SK-N-DZ (cell line): Measurements from ENCODE around the gene NOS3.
A peak's percentile ranks its signal among the peaks of the same experiment; 100 is the strongest.
"Not testable (repeated sequence)": the region's sequence is repeated elsewhere in the genome, so short reads cannot be mapped to it uniquely, and the experiment has no call there.

Source experiments
- DNase-seq: peaks from one replicate; pipeline ENCODE4 v3.0.0-alpha.2; 2015; ENCODE audit warnings: low spot score

Gene NOS3

DNA sequence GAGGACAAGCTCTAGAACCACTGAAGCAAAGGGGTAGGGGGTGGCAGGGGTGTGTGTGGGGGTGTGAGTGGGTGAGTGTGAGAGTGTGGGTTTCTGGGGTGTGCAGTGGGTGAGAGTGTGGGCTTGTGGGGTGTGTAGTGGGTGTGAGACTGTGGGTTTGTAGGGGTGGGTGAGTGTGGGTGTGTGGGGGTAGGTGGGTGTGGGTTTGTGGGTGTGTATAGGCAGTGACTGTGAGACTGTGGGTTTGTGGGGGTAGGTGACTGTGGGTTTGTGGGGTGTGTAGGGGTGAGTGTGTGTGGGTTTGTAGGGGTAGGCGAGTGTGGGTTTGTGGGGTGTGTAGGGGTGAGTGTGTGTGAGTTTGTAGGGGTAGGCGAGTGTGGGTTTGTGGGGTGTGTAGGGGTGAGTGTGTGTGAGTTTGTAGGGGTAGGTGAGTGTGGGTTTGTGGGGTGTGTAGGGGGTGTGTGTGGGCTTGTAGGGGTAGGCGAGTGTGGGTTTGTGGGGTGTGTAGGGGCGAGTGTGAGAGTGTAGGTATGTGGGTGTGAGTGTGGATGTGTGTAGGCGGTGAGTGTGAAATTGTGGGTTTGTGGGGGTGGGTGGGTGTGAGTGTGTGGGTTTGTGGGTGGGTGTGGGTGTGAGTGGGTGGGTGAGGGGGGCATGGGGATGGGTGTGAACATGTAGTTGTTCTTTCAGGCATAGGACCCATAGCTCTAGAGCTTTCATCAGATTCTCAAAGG is 8.8 kb downstream of the NOS3 start:
- no peak for DNase-seq

DNA sequence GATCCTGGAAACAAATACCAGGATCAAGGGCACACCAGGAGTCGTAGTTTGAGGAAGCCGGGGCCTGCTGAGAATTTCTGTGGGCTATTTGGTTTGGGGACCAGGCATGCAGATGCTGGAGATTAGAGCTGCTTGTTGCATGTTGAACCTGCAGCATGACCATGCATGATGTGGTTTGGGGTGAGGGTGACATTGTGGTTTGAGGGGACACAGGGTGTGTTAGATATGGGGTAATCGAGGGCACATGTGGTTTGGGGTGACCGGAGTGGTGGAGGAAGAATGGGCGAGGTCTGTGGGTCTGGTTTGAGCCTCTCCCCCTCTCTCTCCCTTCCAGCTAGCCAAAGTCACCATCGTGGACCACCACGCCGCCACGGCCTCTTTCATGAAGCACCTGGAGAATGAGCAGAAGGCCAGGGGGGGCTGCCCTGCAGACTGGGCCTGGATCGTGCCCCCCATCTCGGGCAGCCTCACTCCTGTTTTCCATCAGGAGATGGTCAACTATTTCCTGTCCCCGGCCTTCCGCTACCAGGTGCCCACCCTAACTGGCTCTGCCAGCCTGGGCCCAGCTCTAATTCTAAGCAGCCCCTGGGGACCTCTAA is 10.2 kb downstream of the NOS3 start:
- no peak for DNase-seq

DNA sequence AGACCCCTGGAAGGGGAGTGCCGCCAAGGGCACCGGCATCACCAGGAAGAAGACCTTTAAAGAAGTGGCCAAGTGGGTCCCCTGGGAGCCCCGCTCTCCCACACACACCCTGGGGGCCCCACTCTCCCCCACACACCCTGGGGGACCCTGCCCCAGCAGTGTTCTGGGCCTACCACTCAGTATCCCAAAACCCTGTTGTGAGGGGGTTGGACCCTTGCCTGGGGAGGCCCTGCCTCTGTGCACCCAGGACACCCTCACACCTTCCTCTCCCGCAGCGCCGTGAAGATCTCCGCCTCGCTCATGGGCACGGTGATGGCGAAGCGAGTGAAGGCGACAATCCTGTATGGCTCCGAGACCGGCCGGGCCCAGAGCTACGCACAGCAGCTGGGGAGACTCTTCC is 10.7 kb downstream of the NOS3 start:
- DNase-seq = no peak

DNA sequence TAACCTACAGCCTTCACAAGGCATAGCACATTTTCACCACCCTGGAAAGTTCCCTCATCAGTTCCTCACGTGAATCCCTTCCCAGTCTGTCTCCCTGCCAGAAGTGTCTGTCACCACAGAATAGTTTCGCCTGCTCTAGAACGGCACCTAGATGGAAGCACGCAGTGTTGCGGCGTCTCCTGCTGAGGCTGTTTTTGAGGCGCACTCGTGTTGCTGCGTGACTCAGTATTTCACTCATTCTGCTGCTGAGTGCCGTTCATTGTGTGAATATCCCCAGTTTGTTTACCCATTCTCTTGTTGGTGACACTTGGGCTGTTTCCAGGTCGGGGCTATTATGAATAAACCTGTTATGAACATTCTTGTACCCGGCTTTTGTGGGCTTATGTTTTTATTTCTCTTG is 12.8 kb downstream of the NOS3 start:
- no peak for DNase-seq

DNA sequence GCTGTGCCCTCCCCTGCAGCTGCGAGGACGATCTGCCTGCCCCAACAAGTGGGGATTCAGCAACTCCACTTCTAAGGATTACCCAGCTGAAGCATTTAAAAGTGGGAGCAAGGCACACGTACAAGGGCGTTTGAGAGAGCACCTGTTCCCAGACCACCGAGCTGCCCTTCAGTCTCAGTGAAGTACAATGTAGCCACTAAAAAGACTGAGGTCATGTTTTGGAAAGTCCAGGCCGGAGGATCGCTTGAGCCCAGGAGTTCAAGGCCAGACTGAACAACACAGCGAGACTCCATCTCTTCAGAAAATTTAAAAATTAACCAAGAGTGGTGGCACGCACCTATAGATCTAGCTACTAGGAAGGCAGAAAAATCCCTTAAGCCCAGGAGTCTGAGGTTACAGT is 14.7 kb downstream of the NOS3 start:
- DNase-seq = no peak

DNA sequence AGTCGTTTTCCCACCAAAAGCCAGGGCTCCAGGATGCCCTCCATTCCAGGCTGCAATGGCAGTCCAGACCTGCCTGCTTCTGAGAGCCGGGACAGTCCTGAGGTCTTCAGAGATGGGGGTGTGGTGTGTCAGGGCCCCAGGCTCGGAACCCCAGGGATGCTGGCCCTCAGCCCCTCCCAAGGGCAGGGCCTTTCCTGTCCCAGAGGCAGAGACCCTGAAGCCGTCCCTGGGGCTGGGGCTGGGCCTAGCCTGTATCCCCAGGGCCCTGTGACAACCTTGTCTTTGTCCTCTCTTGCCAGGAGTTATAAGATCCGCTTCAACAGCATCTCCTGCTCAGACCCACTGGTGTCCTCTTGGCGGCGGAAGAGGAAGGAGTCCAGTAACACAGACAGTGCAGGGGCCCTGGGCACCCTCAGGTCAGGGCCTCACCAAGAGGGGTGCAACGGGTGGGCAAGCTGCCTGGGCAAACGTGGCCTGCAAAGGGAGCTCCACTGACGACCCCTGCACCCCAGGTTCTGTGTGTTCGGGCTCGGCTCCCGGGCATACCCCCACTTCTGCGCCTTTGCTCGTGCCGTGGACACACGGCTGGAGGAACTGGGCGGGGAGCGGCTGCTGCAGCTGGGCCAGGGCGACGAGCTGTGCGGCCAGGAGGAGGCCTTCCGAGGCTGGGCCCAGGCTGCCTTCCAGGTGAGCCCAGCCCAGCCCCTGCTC is 15.9 kb downstream of the NOS3 start:
- DNase-seq = no peak

DNA sequence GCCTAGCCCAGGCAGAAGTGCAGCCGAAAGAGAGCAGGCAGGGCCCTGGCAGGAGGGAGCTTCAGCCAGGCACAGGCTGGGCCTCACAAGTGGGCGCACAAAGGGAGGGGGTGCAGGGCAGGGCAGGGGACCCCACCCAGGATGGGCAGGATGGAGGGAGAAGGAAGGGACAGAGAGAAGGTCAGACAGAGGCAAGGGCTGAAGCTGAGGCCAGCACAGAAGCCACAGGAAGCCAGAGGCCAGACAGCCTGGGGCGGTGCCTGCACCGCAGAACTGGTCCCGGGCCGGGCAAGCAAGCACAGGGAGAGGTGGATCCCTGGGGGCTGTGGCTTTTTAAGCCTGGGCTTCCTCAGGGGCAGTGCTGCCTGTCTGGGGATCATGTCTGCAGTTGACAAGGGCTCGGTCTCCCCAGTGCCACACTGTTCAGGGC is 16.7 kb downstream of the NOS3 start:
- no peak for DNase-seq

DNA sequence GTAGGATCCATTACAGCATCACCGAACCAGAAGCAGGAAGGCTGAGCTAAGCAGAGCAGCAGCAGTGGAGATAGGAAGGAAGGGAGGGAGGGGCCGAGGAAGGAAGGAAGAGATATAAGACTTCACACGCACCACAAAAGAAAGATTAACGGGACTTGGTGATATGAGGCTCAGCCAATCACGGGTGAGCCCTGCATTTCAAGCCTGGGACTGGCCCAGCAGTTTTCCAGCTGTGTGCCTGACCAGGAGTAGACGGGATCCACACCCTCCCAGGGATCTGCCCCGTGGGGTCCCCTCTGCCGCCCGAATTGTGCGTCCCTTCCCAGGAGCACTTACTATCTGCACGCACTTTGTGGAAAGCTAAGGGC is 17.3 kb downstream of the NOS3 start:
- DNase-seq = no peak

DNA sequence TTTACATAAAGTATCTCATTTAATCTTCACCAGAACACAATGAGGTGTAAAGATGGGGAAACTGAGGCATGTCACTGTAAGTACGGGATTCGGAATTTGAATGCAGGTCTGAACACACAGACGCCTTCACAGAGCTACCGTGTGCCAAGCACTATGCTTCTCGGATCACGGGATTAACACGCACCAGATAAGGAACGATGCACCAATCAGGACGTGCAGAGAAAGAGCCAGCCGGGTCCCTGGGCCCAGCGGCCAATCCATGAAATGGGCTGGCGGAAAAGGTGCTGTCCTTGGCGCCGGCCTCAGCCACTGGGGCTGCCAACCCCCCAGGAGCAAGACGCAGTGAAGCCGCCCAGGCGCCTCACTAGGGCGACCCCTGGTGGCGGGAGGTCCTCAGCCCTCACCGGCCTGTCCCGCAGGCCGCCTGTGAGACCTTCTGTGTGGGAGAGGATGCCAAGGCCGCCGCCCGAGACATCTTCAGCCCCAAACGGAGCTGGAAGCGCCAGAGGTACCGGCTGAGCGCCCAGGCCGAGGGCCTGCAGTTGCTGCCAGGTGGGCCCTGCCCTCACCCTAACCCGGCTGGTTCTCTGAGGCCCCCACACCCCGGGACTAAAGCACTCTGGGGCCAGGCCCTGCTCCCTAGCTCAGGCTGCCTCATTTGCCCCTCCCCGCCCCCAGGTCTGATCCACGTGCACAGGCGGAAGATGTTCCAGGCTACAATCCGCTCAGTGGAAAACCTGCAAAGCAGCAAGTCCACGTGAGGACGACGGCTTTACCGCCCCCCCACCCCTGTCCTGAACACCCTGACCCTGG is 17.9 kb downstream of the NOS3 start:
- no peak for DNase-seq

DNA sequence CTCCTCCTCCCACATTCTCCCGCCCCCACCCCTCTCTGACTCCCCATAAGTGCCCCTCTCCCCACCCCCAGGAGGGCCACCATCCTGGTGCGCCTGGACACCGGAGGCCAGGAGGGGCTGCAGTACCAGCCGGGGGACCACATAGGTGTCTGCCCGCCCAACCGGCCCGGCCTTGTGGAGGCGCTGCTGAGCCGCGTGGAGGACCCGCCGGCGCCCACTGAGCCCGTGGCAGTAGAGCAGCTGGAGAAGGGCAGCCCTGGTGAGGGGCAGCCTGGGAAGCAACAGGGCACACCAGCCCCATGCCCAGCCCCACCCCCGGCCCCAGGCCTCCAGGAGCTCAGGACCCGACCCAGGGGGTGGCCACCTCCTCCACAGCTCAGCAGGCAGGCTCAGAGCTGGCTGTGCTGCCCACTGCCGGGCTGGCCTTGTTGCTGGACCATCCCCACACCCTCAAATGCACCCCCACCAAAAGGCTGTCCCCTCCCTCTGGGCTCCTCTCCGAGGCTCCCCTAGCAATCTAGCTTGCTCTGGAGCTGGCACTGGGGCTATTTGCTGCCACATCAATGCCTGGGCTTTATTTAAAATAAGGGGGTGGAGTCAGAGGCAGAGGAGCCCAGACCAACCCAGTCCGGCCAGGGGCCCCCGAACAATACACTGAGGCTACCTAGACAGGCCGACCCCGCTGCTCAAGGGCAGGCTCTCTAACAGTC is 18.7 kb downstream of the NOS3 start:
- no peak for DNase-seq

DNA sequence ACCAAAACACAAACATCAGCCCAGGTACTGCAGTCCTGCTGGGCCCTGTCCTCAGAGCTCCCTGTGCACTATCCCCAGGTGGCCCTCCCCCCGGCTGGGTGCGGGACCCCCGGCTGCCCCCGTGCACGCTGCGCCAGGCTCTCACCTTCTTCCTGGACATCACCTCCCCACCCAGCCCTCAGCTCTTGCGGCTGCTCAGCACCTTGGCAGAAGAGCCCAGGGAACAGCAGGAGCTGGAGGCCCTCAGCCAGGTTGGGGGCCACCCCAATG is 19.2 kb downstream of the NOS3 start:
- DNase-seq = no peak

DNA sequence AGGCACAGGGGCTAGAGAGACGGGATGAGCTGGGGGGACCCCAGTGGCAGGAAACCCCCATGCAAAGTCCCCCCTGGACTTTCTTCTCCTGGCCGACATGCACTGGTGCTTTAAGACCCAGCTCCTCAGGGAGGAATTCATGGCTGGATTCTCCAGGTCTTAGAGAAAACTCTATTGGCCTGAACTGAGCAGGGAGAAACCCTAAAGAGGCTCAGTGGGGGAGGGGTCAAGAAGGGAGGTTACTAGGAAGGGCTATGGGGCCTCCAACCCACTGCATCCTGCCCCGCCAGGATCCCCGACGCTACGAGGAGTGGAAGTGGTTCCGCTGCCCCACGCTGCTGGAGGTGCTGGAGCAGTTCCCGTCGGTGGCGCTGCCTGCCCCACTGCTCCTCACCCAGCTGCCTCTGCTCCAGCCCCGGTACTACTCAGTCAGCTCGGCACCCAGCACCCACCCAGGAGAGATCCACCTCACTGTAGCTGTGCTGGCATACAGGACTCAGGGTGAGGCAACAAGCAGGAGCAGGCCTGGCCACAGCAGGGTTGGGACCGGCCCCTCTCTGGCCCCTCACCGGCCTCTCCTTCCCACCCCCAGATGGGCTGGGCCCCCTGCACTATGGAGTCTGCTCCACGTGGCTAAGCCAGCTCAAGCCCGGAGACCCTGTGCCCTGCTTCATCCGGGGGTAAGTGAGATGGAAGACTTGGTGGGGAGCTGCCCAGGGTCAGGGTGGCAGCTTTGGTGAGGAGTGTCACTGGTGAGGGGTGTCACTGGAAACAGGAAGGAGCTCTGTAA is 19.7 kb downstream of the NOS3 start:
- DNase-seq = peak; percentile 78

DNA sequence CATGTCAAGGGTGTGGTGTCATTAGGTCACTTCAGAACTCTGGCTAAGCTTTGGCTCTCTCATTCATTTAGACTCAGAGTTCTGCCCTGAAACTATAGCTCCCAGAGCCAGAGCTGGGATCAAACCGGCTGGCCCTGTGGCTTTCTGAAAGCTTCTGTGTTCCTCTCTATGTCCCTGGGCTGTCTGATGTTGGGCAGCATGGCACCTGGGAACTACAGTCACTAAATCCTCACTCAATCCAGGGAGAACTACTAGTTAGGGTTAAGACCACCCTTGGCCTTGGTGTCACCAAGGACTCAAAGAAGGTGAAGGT is 20.2 kb downstream of the NOS3 start:
- DNase-seq = no peak

DNA sequence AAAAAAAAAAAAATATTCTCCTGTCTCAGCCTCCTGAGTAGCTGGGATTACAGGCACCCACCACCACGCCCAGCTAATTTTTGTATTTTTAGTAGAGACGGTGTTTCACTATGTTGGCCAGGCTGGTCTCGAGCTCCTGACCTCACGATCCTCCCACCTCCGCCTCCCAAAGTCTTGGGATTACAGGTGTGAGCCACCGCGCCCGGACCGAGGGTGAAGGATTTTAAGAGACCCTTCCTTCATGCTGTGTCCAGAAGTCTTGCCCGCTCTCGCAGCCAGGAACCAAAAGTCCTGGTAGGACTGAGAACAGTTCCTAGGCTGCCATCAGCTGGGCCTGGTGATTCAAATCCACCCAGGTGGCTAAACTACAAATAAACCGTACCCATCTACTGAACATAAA is 20.8 kb downstream of the NOS3 start:
- DNase-seq = not testable (repeated sequence)

DNA sequence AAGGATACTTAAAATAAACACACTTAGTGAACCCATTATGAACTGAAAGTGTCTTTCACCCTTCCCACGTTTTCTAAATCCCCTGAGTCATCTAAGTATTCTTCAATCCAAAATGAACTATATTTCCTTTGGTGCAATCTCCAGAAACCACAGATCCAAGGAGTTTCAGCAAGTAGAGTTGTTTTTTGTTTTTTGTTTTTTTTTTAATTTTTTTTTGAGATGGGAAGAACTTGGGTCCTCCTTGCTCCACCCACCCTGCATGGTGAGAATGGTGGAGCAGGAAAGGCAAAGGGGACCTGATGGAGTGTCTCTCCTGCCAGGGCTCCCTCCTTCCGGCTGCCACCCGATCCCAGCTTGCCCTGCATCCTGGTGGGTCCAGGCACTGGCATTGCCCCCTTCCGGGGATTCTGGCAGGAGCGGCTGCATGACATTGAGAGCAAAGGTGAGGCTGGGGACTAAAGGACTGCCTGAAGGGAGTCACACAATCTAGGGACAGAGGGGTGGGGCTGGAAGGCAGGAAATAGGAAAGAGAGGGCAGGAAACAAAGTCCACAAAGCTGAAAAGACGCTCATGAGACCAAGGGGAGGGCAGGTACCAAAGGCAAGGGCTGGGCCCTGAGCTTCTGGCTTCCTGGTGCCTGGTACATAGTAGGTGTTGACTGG is 21.3 kb downstream of the NOS3 start:
- DNase-seq = no peak

DNA sequence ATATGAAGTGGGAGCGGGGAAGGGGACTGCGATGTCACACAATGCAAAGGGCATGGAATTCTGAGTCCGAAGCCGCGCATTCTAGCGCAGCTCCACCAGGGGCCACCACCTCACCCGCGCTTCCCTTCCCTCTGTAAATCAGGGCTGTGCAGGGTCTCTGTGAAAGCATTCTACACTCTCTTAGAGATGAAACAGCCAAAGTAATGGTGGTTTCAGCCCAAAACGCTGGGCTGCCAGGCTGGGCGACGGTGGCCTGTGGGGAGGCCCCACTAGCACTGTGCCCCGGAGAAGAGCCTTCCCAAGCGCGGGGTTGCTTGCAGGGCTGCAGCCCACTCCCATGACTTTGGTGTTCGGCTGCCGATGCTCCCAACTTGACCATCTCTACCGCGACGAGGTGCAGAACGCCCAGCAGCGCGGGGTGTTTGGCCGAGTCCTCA is 22.1 kb downstream of the NOS3 start:
- DNase-seq = peak; percentile 78

DNA sequence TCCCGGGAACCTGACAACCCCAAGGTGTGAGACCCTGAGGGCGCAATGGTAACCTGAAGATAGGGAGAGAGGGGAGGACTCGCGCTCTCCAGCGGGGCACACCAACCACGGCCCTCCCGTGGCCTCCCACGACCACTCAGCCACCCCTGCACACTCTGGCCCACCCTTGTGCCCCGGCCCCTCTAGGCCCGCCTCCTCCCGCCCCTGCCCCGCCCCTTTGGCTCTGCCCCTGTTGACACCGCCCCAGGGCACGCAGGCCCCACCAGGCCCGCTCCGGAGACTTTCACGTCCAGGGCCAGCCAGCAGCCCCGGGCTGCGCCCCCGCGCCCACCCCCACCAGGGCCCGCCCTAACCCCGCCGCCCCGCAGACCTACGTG is 22.5 kb downstream of the NOS3 start:
- DNase-seq = no peak

DNA sequence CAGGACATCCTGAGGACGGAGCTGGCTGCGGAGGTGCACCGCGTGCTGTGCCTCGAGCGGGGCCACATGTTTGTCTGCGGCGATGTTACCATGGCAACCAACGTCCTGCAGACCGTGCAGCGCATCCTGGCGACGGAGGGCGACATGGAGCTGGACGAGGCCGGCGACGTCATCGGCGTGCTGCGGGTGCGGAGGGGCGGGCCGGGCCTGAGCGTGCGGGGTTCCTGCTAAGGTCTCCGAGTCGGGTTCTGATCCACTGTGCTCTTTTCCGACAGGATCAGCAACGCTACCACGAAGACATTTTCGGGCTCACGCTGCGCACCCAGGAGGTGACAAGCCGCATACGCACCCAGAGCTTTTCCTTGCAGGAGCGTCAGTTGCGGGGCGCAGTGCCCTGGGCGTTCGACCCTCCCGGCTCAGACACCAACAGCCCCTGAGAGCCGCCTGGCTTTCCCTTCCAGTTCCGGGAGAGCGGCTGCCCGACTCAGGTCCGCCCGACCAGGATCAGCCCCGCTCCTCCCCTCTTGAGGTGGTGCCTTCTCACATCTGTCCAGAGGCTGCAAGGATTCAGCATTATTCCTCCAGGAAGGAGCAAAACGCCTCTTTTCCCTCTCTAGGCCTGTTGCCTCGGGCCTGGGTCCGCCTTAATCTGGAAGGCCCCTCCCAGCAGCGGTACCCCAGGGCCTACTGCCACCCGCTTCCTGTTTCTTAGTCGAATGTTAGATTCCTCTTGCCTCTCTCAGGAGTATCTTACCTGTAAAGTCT is 23.1 kb downstream of the NOS3 start:
- peak; percentile 95 for DNase-seq

DNA sequence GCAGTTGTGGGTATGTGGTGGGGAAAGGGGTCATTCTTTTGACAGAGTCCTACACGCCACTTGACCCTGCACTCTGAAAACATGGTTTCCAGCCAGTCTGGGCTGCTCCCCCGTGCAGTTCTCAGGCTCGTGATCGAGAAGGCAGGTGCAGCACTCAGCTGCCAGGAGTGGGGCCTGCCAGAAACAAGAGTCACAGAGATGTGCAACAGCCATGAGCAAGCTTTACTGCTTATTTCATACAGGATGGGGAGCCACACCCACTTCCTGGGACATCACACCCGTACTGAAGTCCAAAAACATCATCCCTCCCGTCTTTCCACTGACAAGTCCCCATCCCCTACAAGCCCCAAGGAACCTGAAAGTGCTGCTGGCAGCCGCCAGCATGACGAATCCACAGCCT is 24.1 kb downstream of the NOS3 start:
- DNase-seq = no peak

DNA sequence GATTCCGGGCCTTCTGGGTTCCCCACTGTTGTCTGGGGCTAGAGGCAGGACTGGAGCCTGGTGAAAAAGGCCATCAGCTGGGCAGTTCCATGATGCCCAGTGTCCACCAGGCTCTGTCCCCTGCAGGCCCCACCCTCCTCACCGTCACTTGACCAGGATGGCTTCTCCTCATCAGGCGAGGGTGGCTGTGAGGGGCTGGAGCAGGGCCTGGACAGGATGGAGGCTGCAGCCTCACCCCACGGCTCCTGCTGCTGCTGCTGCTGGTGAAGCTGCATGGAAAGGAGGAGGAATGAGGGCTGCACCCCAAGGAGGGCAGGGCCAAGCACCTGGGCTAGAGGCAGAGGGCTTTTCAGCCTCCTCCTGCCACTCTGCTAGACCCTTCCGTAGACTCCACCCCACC is 25.1 kb downstream of the NOS3 start:
- no peak for DNase-seq
